HG03280 (cell line): ENCODE data around the gene SRA1.
A peak's percentile ranks its signal among the peaks of the same experiment; 100 is the strongest.
"Not testable (repeated sequence)": the region's sequence is repeated elsewhere in the genome, so short reads cannot be mapped to it uniquely, and the experiment has no call there.

Experiments
- ATAC-seq: cut with Tn5 transposase; IDR thresholded peaks from one replicate; pipeline ENCODE4 v1.9.1; 2021; ENCODE audit warnings: mild to moderate bottlenecking, moderate library complexity; ENCODE audit not compliant: unreplicated experiment

The SRA1 gene

GRCh38 chr5:140557136-140557805, at the start of gene SRA1:
SRA1 (minus strand) TSS chr5:140557473; CDS start chr5:140557452, 21 bp downstream.
- peak; percentile 95 for ATAC-seq

- no peak for ATAC-seq
These were observed 49.8 kb upstream of the SRA1 start for GRCh38 chr5:140607031-140607430.

- no peak for ATAC-seq
These were observed 48.6 kb upstream of the SRA1 start for GRCh38 chr5:140605879-140606278.

GRCh38 chr5:140603734-140604133, 46.5 kb upstream of the SRA1 start:
- ATAC-seq = no peak

- not testable (repeated sequence) for ATAC-seq
These were observed 46.1 kb upstream of the SRA1 start for GRCh38 chr5:140603446-140603698.

GRCh38 chr5:140602147-140602546, 44.9 kb upstream of the SRA1 start:
- ATAC-seq = no peak

GRCh38 chr5:140600096-140600495, 42.8 kb upstream of the SRA1 start:
- ATAC-seq = no peak

- ATAC-seq = no peak
These were observed 41.6 kb upstream of the SRA1 start for GRCh38 chr5:140598836-140599235.

GRCh38 chr5:140596321-140596741, 39.1 kb upstream of the SRA1 start:
- ATAC-seq = no peak

GRCh38 chr5:140595538-140596300, 38.4 kb upstream of the SRA1 start:
- ATAC-seq = no peak

- ATAC-seq = no peak
These were observed 36.9 kb upstream of the SRA1 start for GRCh38 chr5:140594169-140594568.

GRCh38 chr5:140593070-140593469, 35.8 kb upstream of the SRA1 start:
- not testable (repeated sequence) for ATAC-seq

GRCh38 chr5:140591747-140592372, 34.6 kb upstream of the SRA1 start:
- ATAC-seq = no peak

- no peak for ATAC-seq
These were observed 33.6 kb upstream of the SRA1 start for GRCh38 chr5:140590861-140591260.

GRCh38 chr5:140588311-140589070, 31.2 kb upstream of the SRA1 start:
- ATAC-seq = no peak

- no peak for ATAC-seq
These were observed 30.2 kb upstream of the SRA1 start for GRCh38 chr5:140587495-140587894.

- ATAC-seq = not testable (repeated sequence)
These were observed 22.0 kb upstream of the SRA1 start for GRCh38 chr5:140579188-140579747.

GRCh38 chr5:140576776-140577201, 19.5 kb upstream of the SRA1 start:
- no peak for ATAC-seq

GRCh38 chr5:140575309-140575708, 18.0 kb upstream of the SRA1 start:
- no peak for ATAC-seq

GRCh38 chr5:140574165-140574564, 16.9 kb upstream of the SRA1 start:
- ATAC-seq = no peak

GRCh38 chr5:140573683-140574082, 16.4 kb upstream of the SRA1 start:
- no peak for ATAC-seq
